Measurements from ENCODE around the gene ZBTB22.

The ZBTB22 gene

DNA sequence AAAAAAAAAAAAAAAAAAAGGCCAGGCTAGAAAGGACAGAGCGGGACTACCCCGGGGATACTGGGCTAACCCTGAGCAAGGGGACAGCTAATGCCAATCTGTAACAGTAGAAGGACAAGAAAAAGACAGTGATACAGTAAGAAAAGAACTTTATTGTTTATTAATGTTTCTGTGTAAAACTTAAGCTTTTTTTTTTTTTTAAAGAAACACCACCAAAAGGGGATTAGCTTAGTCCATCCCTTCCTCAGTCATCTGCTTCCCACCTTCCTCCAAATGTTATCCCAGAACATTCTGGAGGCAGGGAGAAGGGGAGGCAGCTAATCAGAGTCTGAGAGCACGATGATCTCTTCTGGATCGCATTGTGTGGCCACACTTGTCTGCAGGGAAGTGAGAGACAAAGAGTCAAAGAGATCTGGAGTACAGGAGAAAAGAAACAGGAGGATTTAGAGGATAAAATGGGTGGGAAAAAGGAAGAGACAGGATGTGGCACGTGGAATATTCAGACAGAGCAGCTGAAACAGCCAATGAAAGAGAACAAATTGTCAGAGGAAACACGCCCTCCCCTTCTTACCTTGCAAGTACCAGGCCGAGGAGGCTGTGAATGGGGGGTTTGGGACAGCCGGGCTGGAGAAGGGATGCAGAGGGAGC is 1.0 kb upstream of the ZBTB22 start:
- no peaks in the 10 kb centered on the region for H3K9me3 ChIP-seq (ENCODE audit: control insufficient read depth, low read length)
- H3K4me2 ChIP-seq (ENCODE audit: low read length), result peak overlapping the region; percentile 78
- H3K27me3 ChIP-seq (ENCODE audit: control insufficient read depth, insufficient read depth, low read length), result no peaks in the 10 kb centered on the region
- H3K79me2 ChIP-seq, result peaks cover 7% of the 10 kb centered on the region
- TF ChIP-seq, protein P1, sequence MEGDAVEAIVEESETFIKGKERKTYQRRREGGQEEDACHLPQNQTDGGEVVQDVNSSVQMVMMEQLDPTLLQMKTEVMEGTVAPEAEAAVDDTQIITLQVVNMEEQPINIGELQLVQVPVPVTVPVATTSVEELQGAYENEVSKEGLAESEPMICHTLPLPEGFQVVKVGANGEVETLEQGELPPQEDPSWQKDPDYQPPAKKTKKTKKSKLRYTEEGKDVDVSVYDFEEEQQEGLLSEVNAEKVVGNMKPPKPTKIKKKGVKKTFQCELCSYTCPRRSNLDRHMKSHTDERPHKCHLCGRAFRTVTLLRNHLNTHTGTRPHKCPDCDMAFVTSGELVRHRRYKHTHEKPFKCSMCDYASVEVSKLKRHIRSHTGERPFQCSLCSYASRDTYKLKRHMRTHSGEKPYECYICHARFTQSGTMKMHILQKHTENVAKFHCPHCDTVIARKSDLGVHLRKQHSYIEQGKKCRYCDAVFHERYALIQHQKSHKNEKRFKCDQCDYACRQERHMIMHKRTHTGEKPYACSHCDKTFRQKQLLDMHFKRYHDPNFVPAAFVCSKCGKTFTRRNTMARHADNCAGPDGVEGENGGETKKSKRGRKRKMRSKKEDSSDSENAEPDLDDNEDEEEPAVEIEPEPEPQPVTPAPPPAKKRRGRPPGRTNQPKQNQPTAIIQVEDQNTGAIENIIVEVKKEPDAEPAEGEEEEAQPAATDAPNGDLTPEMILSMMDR (IDR thresholded peaks at IDR 0.05), result no peak
- H3K36me3 ChIP-seq (ENCODE audit: control insufficient read depth, insufficient read depth, low read length), result no peaks in the 10 kb centered on the region
- no peak overlapping the region for H2AFZ ChIP-seq
- H3K27ac ChIP-seq, result peak overlapping the region; percentile 86
- H3K9ac ChIP-seq, result no peak overlapping the region
- H3K4me1 ChIP-seq, result peaks cover 51% of the 10 kb centered on the region
- peak overlapping the region; percentile 84 for H3K4me3 ChIP-seq (ENCODE audit: low read depth, low read length)

DNA sequence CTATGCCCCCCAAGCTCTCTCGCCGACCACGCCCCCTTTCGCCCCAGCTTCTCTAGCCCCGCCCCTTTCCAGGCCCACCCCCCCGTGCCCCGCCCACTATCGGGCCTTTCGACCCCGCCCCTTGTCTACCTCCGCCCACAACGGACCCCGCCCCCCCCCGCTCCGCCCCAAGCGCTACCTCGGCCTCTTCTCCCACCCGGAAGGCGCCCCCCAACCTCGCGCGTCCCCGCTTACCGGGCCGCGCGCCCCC is 200 bp downstream of the ZBTB22 start:
- Histone ChIP-seq H3K4me2 (ENCODE audit: low read length) (peak overlapping the region; percentile 54), H3K9ac (no peak overlapping the region), H3K27me3 (ENCODE audit: control insufficient read depth, insufficient read depth, low read length) (no peaks in the 10 kb centered on the region), H3K4me1 (peaks cover 51% of the 10 kb centered on the region), H3K27ac (peak overlapping the region; percentile 86), H3K9me3 (ENCODE audit: control insufficient read depth, low read length) (no peaks in the 10 kb centered on the region), H3K36me3 (ENCODE audit: control insufficient read depth, insufficient read depth, low read length) (no peaks in the 10 kb centered on the region), H2AFZ (no peak overlapping the region), H3K4me3 (ENCODE audit: low read depth, low read length) (peak overlapping the region; percentile 84), H3K79me2 (peaks cover 7% of the 10 kb centered on the region)
- TF ChIP-seq, protein P1 (IDR thresholded peaks at IDR 0.05), result no peak

DNA sequence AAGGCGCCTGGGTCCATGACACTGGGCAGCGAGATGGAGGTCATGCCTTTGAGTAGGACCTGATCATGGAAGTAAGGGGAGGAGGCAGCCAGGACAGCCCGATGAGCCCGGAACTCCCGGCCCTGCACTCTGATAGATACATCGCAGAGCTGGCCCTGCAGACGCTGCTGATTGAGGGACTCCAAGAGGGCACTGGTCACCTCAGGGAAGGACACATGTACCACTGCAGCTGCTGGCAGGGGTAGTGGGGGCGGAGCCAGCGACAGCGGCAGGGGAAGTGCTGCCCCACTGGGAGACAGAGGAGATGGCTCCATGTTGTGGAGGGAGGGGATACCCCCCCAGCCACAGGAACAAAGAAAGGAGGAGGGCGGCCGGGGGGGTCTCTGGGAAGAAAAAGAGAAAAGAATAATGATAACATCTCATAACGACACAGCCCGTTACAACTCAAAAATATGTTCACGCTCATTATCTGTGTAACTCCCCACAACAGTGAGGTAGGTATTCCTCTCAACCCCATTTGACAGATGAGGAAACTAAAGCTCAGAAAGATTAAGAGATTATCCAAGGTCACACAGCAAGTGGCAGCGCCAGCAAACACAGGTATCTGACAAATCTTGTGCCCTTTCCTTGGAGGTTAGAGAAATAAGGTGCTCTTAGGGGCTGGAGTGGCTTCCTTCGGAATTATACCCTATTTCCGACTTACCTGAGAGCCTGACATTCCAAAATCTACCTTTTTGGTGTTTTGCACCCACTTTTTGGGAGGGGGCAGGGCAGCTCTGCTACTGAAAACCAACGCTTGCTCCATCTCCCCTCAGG is 733 bp downstream of the ZBTB22 start:
- TF ChIP-seq, protein P1 (IDR thresholded peaks at IDR 0.05), result no peak
- Histone ChIP-seq H3K27ac (peak overlapping the region; percentile 57), H3K36me3 (ENCODE audit: control insufficient read depth, insufficient read depth, low read length) (no peaks in the 10 kb centered on the region), H3K4me2 (ENCODE audit: low read length) (peak overlapping the region; percentile 54), H3K79me2 (peaks cover 4% of the 10 kb centered on the region), H2AFZ (no peak overlapping the region), H3K9me3 (ENCODE audit: control insufficient read depth, low read length) (no peaks in the 10 kb centered on the region), H3K4me1 (peaks cover 49% of the 10 kb centered on the region), H3K4me3 (ENCODE audit: low read depth, low read length) (peak overlapping the region; percentile 22), H3K9ac (no peak overlapping the region), H3K27me3 (ENCODE audit: control insufficient read depth, insufficient read depth, low read length) (no peaks in the 10 kb centered on the region)

DNA sequence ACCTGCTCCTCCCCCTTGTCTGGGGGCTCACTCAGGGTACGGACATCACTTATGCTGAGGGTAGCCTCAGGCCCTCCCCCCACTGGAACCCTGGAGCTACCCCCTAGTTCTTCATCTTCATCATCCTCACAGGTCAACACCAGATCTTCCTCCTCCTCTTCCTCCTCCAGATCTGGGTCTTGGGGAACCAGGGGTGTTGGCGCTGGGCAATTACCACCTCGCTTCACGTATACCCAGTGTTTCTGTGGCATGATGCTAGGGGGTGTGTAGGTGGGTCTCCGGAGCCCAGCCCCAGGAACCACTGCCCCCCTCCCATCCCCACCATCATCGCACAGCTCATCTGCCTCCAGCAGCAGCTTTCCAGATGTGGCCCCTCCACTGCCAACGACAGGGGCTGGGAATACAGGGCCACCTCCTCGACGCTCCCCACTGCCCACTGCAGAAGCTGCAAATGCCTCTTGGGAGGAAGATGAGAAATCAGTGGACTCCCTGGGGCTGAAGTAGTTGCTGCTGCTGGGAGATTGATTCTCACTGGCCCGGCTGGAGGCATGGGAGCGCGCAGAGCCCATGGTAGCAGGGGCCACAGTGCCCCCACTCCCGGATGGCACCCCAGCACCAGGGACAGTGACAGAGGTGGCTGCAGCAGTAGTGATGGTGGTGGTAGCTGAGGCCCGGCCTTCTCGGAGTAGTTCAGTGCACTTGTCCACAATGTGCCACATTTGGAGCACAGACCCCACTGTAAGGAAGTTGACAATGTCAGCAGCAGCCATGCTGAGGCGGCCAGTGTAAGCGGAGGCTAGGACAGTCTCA is 1.5 kb downstream of the ZBTB22 start:
- TF ChIP-seq, protein P1 (IDR thresholded peaks at IDR 0.05), result no peak
- no peaks in the 10 kb centered on the region for H3K36me3 ChIP-seq (ENCODE audit: control insufficient read depth, insufficient read depth, low read length)
- no peak overlapping the region for H3K4me3 ChIP-seq (ENCODE audit: low read depth, low read length)
- H3K9ac ChIP-seq, result no peak overlapping the region
- H3K4me1 ChIP-seq, result peaks cover 43% of the 10 kb centered on the region
- H2AFZ ChIP-seq, result no peak overlapping the region
- no peaks in the 10 kb centered on the region for H3K27me3 ChIP-seq (ENCODE audit: control insufficient read depth, insufficient read depth, low read length)
- H3K79me2 ChIP-seq, result peaks cover 5% of the 10 kb centered on the region
- H3K9me3 ChIP-seq (ENCODE audit: control insufficient read depth, low read length), result no peaks in the 10 kb centered on the region
- peak overlapping the region; percentile 57 for H3K27ac ChIP-seq
- H3K4me2 ChIP-seq (ENCODE audit: low read length), result peak overlapping the region; percentile 54

Measured in parathyroid adenoma (tissue), 2 donors.